Gastroesophageal sphincter (tissue), 4 donors: ENCODE data around the gene INKA2. TPM values are rescaled to one million over a fixed set of nuclear protein-coding genes. Genes with fewer than 3 reads are reported as not detected.

Source experiments
- ATAC-seq: fragments of 150-250 bp; one replicate; pipeline ENCODE4 v1.9.1; 2016; ENCODE audit warnings: mild to moderate bottlenecking, moderate library complexity
- H3K27ac ChIP-seq, 4 donors: fragments of 200-600 bp; sonication (generic) in 3 of 4; 1 replicate in 3 of 4; 2 replicates in 1 of 4; pipeline ENCODE4 v1.5.1; 2016 to 2019
- H3K27me3 ChIP-seq: fragments of 200-600 bp; sonication (generic); one replicate; pipeline ENCODE4 v1.5.1; 2019
- H3K36me3 ChIP-seq, 2 donors: fragments of 200-600 bp; sonication (generic); one replicate each; pipeline ENCODE4 v1.5.1; 2019; ENCODE audit warnings: control low read depth in 1 of 2
- H3K4me1 ChIP-seq, 3 donors: fragments of 200-600 bp; sonication (generic); 1 replicate in 2 of 3; 2 replicates in 1 of 3; pipeline ENCODE4 v1.5.1; 2016 to 2019; ENCODE audit warnings: control low read depth in 2 of 3
- H3K4me3 ChIP-seq, 2 donors: fragments of 200-600 bp; sonication (generic); one replicate each; pipeline ENCODE4 v1.5.1; 2019; ENCODE audit warnings: mild to moderate bottlenecking in 1 of 2, moderate library complexity in 1 of 2
- H3K9me3 ChIP-seq, 3 donors: fragments of 200-600 bp; sonication (generic); one replicate each; pipeline ENCODE4 v1.5.1; 2017 to 2019; ENCODE audit warnings: control low read depth in 2 of 3
- EP300 ChIP-seq: sonication (generic); formaldehyde crosslinking; IDR thresholded peaks from one replicate; pipeline ENCODE4 v1.6.1; 2017; ENCODE audit warnings: antibody characterized with exemption, mild to moderate bottlenecking
- POLR2A ChIP-seq, 2 donors: fragments of 450-650 bp; IDR thresholded peaks; one replicate each; pipeline ENCODE4 v1.6.1; 2017; ENCODE audit warnings: antibody characterized with exemption in 2 of 2, mild to moderate bottlenecking in 2 of 2, moderate library complexity in 1 of 2
- POLR2AphosphoS5 ChIP-seq: sonication (generic); formaldehyde crosslinking; IDR thresholded peaks from one replicate; pipeline ENCODE4 v1.6.1; 2017; ENCODE audit warnings: antibody characterized with exemption
- WGBS, 2 donors: methylation state at CpG; one replicate each; pipeline ENCODE4 v1.1.5; 2018; ENCODE audit warnings: low coverage in 1 of 2; 5-methylcytosine and 5-hydroxymethylcytosine counted together
- total RNA-seq, 4 donors: library from RNA; depleted of rRNA; stranded (reverse); fragments of >200 nt; gene quantifications; one replicate each; pipeline ENCODE4 v1.1.0, GENCODE V29; 2016
- TF ChIP-seq, protein P1 (sequence below), 4 experiments: fragments of 200-600 bp in 2 of 4; fragments of 450-650 bp in 2 of 4; sonication (generic) in 1 of 4; IDR thresholded peaks; one replicate each; pipeline ENCODE4 v1.5.1; 2017 to 2019; ENCODE audit warnings: antibody characterized with exemption in 4 of 4, mild to moderate bottlenecking in 2 of 4, moderate library complexity in 2 of 4

The INKA2 gene
- 10 to 100 TPM in 1 of 4 donors, 1 to 10 TPM in 3; 7.2 to 12.8 (median 8.8) TPM for total RNA-seq

DNA sequence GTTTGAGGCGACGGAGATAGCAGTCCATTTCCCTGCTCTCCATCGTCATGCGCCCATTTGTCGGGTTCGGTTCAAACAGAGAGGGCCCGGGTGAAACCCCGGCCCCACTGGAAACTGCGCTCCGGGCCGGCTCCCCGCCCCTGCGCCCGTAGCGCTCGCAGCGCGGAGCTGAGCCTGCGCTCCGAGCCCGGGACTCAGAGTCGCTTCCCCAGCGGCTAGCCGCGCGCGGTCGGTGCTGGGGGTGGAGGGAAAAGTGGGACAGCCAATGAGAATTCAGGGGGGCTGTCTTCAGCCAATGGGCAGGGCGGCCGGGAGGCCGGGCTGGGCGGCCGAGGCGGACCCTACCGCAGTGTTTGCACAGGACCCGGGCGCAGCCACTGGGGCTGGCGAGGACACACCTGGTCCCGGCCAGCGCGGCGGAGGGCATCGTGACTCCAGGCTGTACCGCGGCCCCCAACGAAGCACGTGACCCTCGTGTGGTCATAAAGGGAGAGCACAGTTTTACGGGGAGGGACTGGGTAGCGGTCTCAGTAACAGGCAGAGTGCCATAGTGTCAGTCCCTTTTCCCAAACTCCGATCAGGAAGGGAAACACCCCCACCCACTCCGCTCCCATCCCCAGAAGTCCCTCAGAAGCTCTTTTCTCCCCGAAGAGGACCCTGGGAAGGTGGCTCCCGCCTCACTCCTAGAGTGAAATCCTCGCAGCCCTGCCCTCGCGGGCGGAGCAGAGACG is at the start of gene INKA2:
Gene INKA2 (minus strand): TSS at position 202 of the 731 bp plus-strand sequence. CDS start 153 bp downstream, at position 49.
- Histone ChIP-seq H3K4me3 (peak within 1 kb of the TSS; percentile 79 to 82), H3K27ac (peak within 1 kb of the TSS; percentile 91 to 97 (median 92)), H3K27me3 (no peaks in the 10 kb centered on the region), H3K36me3 (peaks cover 0 to 3% of the 10 kb centered on the region in 2 donors), H3K4me1 (peaks cover 0 to 61% (median 25%) of the 10 kb centered on the region in 3 donors), H3K9me3 (no peaks in the 10 kb centered on the region)
- WGBS, 2 donors = 0% methylated on average over 13 of the region's 59 CpGs; no CpG with 5 or more reads in 1 of the 2 donors
- ATAC-seq = peak; percentile 88
- TF ChIP-seq POLR2AphosphoS5 (peak; percentile 82), EP300 (no peak), POLR2A (IDR thresholded peaks at IDR 0.05) (peak; percentile 77 to 87)
- TF ChIP-seq, protein P1, sequence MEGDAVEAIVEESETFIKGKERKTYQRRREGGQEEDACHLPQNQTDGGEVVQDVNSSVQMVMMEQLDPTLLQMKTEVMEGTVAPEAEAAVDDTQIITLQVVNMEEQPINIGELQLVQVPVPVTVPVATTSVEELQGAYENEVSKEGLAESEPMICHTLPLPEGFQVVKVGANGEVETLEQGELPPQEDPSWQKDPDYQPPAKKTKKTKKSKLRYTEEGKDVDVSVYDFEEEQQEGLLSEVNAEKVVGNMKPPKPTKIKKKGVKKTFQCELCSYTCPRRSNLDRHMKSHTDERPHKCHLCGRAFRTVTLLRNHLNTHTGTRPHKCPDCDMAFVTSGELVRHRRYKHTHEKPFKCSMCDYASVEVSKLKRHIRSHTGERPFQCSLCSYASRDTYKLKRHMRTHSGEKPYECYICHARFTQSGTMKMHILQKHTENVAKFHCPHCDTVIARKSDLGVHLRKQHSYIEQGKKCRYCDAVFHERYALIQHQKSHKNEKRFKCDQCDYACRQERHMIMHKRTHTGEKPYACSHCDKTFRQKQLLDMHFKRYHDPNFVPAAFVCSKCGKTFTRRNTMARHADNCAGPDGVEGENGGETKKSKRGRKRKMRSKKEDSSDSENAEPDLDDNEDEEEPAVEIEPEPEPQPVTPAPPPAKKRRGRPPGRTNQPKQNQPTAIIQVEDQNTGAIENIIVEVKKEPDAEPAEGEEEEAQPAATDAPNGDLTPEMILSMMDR (IDR thresholded peaks at IDR 0.05) = peak in 3 of 4 experiments; percentile 2 to 24 (median 4)

DNA sequence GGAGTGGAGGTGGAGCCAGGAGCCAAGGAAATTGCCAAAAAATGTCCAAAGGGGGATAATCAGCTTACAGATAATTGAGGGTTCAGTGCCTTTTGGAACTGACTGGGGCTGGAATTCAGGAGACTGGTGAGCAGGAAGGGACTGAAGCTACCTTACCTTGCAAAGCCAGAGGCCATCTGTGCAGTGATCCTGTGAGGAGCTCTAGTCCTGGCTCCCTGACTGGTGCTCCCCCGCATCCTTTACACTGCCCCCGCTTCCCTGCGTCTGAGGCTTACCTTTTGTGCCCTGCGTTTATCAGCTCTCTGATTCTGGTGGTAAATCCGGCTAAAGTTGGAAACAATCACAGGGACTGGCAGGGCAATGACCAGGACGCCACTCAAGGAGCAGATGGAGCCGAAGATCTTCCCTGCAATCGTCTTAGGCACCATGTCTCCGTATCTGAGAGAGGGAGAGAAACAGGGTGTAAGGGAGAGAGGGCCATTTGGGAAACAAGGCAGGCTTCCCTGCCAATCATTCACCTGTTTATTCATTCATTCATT is 47.5 kb upstream of the INKA2 start:
- peaks cover 0 to 20% of the 10 kb centered on the region in 2 donors for H3K36me3 ChIP-seq
- H3K27ac ChIP-seq = no peak overlapping the region
- no peaks in the 10 kb centered on the region for H3K27me3 ChIP-seq
- H3K4me1 ChIP-seq = peaks cover 0 to 10% (median 3%) of the 10 kb centered on the region in 3 donors
- H3K4me3 ChIP-seq = no peak overlapping the region
- no peaks in the 10 kb centered on the region for H3K9me3 ChIP-seq
- 83 to 94% methylated on average over 5 to 6 of the region's 9 CpGs for WGBS, 2 donors
- TF ChIP-seq, protein P1 (IDR thresholded peaks at IDR 0.05) = no peak
- TF ChIP-seq EP300 (no peak), POLR2AphosphoS5 (no peak), POLR2A (IDR thresholded peaks at IDR 0.05) (no peak)
- ATAC-seq = no peak

DNA sequence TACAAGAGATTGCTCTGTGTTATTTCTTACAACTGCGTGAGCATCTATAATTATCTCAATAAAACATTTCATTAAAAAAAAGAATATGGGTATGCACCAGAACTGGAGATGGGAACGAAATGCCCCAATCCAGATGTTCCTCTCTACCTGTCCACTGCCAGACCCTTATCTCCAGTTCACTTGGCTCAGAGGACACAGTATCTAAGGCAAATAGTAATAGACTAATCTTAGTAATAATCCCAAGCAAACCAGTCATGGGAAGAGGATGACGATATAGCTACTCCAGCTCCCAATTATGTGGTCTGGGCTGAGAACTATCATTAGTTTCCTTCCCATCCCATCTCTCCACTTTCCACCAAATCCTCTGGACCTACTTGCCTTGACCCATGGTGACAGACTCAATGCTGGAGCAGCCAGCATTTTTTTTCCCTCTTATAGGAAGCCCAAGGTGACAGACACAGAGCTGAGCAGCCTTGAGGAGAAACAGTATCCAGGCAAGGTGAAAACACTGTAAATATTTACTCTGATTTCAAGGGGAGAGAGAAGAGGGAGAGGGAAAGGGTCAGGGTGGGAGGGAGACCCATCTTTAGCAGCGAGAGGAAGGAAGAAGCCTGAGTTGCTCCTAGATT is 45.2 kb upstream of the INKA2 start:
- WGBS, 2 donors = 76 to 77% methylated on average over 4 of the region's 4 CpGs

DNA sequence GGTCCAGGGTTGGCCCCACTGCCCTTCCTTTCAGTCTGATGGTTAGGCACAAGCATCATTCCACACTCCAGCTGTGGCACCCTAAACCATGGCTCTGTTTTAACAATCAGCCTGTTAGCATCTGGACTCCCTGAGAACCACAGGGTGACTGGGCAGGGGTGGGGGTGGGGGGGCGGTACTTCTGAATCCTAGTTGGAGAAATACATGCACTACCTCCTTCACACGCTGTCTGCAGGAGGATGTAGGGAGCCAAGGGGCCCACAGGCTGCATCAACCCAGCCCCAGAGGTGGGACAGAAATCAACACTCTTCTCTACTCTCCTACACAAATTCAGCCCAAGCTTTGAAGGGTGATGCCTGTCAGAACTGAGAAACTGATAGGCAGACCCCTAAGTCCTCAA is 40.4 kb upstream of the INKA2 start:
- Histone ChIP-seq H3K36me3 (peaks cover 0 to 48% of the 10 kb centered on the region in 2 donors), H3K27me3 (no peaks in the 10 kb centered on the region), H3K4me1 (no peaks in the 10 kb centered on the region), H3K4me3 (no peak overlapping the region), H3K9me3 (no peaks in the 10 kb centered on the region), H3K27ac (no peak overlapping the region)
- no peak for ATAC-seq
- TF ChIP-seq, protein P1 (IDR thresholded peaks at IDR 0.05) = no peak
- TF ChIP-seq POLR2A (IDR thresholded peaks at IDR 0.05) = no peak
- TF ChIP-seq EP300 = no peak
- TF ChIP-seq POLR2AphosphoS5 = no peak
- WGBS, 2 donors = no CpG with 5 or more reads among the region's 2 CpGs

More for the DNA sequence above, 45.2 kb upstream of the INKA2 start:
- no peak overlapping the region for H3K4me3 ChIP-seq
- H3K9me3 ChIP-seq = no peaks in the 10 kb centered on the region
- H3K36me3 ChIP-seq = peaks cover 0 to 36% of the 10 kb centered on the region in 2 donors
- H3K4me1 ChIP-seq = peaks cover 0 to 7% (median 3%) of the 10 kb centered on the region in 3 donors
- H3K27me3 ChIP-seq = no peaks in the 10 kb centered on the region
- TF ChIP-seq POLR2AphosphoS5 (no peak), POLR2A (IDR thresholded peaks at IDR 0.05) (no peak), EP300 (no peak)
- TF ChIP-seq, protein P1 (IDR thresholded peaks at IDR 0.05) = no peak
- H3K27ac ChIP-seq = no peak overlapping the region
- no peak for ATAC-seq
